Panc1 (cell line): ENCODE measurements around the gene EPHB1. TPM values are rescaled to one million over a fixed set of nuclear protein-coding genes. Genes with fewer than 3 reads are reported as not detected.

Experiments
- ATAC-seq: fragments of 200-7000 bp; cut with Tn5 transposase; 2 replicates; pipeline ENCODE4 v1.9.1; 2020; ENCODE audit warnings: mild to moderate bottlenecking, moderate library complexity
- BruUV-seq: library from RNA; stranded (reverse); fragments of 400-500 nt; replicated peaks from 2 replicates; lab custom pipeline; 2021; lab: Mats Ljungman, UMichigan
- CTCF ChIA-PET: fragments of 300-600 bp; sonication (Branson Sonifier 250); formaldehyde crosslinking; loops from one replicate; lab custom pipeline; 2022; ENCODE audit warnings: antibody characterized with exemption; lab: Charles Lee
- POLR2A ChIA-PET: fragments of 300-600 bp; sonication (Branson Sonifier 250); formaldehyde crosslinking; loops from one replicate; lab custom pipeline; 2022; ENCODE audit warnings: antibody characterized with exemption; lab: Charles Lee
- DNase-seq: peaks from one replicate; pipeline ENCODE4 v3.0.0-alpha.2; 2010; ENCODE audit warnings: low read depth, low spot score
- H3K27ac ChIP-seq: 2 replicates; pipeline ENCODE4 v1.5.1; 2011; ENCODE audit warnings: mild to moderate bottlenecking, low read length, inconsistent platforms
- H3K27me3 ChIP-seq: fragments of 200-500 bp; sonication (Bioruptor generic); 2 replicates; pipeline ENCODE4 v1.6.0; 2014; ENCODE audit warnings: low read length, inconsistent platforms; ENCODE audit not compliant: control insufficient read depth, insufficient read depth
- H3K36me3 ChIP-seq: fragments of 200-500 bp; sonication (Bioruptor generic); 2 replicates; pipeline ENCODE4 v1.5.1; 2014; ENCODE audit warnings: inconsistent platforms, mild to moderate bottlenecking, low read length, moderate library complexity; ENCODE audit not compliant: control insufficient read depth, insufficient read depth
- H3K4me1 ChIP-seq: 2 replicates; pipeline ENCODE4 v1.5.1; 2011; ENCODE audit warnings: inconsistent platforms, mild to moderate bottlenecking, low read length, moderate library complexity; ENCODE audit not compliant: control insufficient read depth, insufficient read depth
- H3K4me3 ChIP-seq, 2 experiments: 2 replicates each; pipeline ENCODE4 v1.5.1; 2011 to 2012; ENCODE audit warnings: low read depth in 2 of 2, low read length in 2 of 2, mild to moderate bottlenecking in 2 of 2, inconsistent platforms in 1 of 2, moderate library complexity in 1 of 2
- H3K9me3 ChIP-seq: fragments of 200-500 bp; sonication (Bioruptor generic); 2 replicates; pipeline ENCODE4 v1.5.1; 2014; ENCODE audit warnings: low read depth, mild to moderate bottlenecking, inconsistent platforms, low read length, moderate library complexity; ENCODE audit not compliant: control insufficient read depth, insufficient read depth
- CTCF ChIP-seq: fragments of 450-650 bp; IDR thresholded peaks from 2 replicates; pipeline ENCODE4 v1.5.1; 2017; ENCODE audit warnings: mild to moderate bottlenecking
- POLR2AphosphoS5 ChIP-seq: IDR thresholded peaks from 2 replicates; pipeline ENCODE4 v1.6.1; 2012; ENCODE audit warnings: mild to moderate bottlenecking, low read depth, low read length, moderate library complexity
- REST ChIP-seq, 2 experiments: IDR thresholded peaks; 2 replicates each; pipeline ENCODE4 v1.6.1; 2011 to 2012; ENCODE audit warnings: low read depth in 2 of 2, control low read depth in 1 of 2, low read length in 1 of 2, mild to moderate bottlenecking in 1 of 2, moderate library complexity in 1 of 2; ENCODE audit not compliant: insufficient read depth in 1 of 2
- SIN3A ChIP-seq: IDR thresholded peaks from 2 replicates; pipeline ENCODE4 v1.6.1; 2012; ENCODE audit warnings: low read depth, mild to moderate bottlenecking, low read length, moderate library complexity, borderline replicate concordance; ENCODE audit not compliant: insufficient read depth
- TCF7L2 ChIP-seq: IDR thresholded peaks from 2 replicates; pipeline ENCODE4 v1.6.1; 2011; ENCODE audit warnings: mild to moderate bottlenecking, low read depth, low read length, inconsistent platforms
- in situ Hi-C: cut with HindIII; loops from 2 replicates; pipeline ENCODE4 v1.10.0; 2016; ENCODE audit warnings: low sequenced_read_pairs, low pct_unique_long_range_greater_than_20kb
- intact Hi-C: fragments of 100-400 bp; cut with micrococcal nuclease; formaldehyde crosslinking; loops from one replicate; pipeline ENCODE4 v1.10.0; 2022; ENCODE audit not compliant: unreplicated experiment
- total RNA-seq: library from RNA; stranded (reverse); gene quantifications from one replicate; pipeline ENCODE4 v1.2.1, GENCODE V29; 2021; ENCODE audit not compliant: unreplicated experiment

Gene EPHB1
- total RNA-seq, 1 experiment from 2014 or later = 0.46 TPM

GRCh38 chr3:135084976-135085375 lies 289.9 kb downstream of the EPHB1 start:
- Histone ChIP-seq H3K4me1 (no peaks in the 10 kb centered on the region), H3K4me3 (no peak overlapping the region), H3K27ac (no peak overlapping the region), H3K36me3 (no peaks in the 10 kb centered on the region), H3K9me3 (no peaks in the 10 kb centered on the region), H3K27me3 (peaks cover 6% of the 10 kb centered on the region; the same call in 1 of the 2 replicates)
- intact Hi-C loops = no loop called here
- POLR2A ChIA-PET = no interaction called here
- CTCF ChIA-PET = interaction anchor here (0.6 kb wide), 1 partner anchor 164 kb away, joined by 3 read pairs; no protein-coding TSS in a partner anchor
- ATAC-seq = no peak
- in situ Hi-C loops = no loop called here
- DNase-seq = no peak
- BruUV-seq = no TSS peak
- TF ChIP-seq SIN3A (no peak), TCF7L2 (no peak), POLR2AphosphoS5 (no peak), CTCF (no peak), REST (IDR thresholded peaks at IDR 0.05; ENCODE audit: insufficient read depth in 1 of 2, low read depth in 2 of 2, low read length in 1 of 2) (no peak)

GRCh38 chr3:135085652-135086436 lies 290.8 kb downstream of the EPHB1 start:
- CTCF ChIA-PET = no interaction called here
- H3K36me3 ChIP-seq = no peaks in the 10 kb centered on the region
- in situ Hi-C loops = no loop called here

More at GRCh38 chr3:135085652-135086436, 290.8 kb downstream of the EPHB1 start:
- TF ChIP-seq CTCF (no peak), POLR2AphosphoS5 (no peak), REST (IDR thresholded peaks at IDR 0.05; ENCODE audit: insufficient read depth in 1 of 2, low read depth in 2 of 2, low read length in 1 of 2) (no peak), SIN3A (no peak), TCF7L2 (no peak)
- intact Hi-C loops = no loop called here
- peaks cover 6% of the 10 kb centered on the region; the same call in 1 of the 2 replicates for H3K27me3 ChIP-seq
- H3K27ac ChIP-seq = no peak overlapping the region
- ATAC-seq = no peak
- no peaks in the 10 kb centered on the region for H3K9me3 ChIP-seq
- BruUV-seq = no TSS peak
- no peak for DNase-seq
- POLR2A ChIA-PET = no interaction called here
- no peak overlapping the region for H3K4me3 ChIP-seq
- H3K4me1 ChIP-seq = no peaks in the 10 kb centered on the region
